HCEC 1CT (cell line): ENCODE results near the gene GPR160.
"Not testable (repeated sequence)": the region's sequence is repeated elsewhere in the genome, so short reads cannot be mapped to it uniquely, and the experiment has no call there.

Experiments used
- DNase-seq: peaks from one replicate; pipeline ENCODE4 v3.0.0-alpha.2; 2017

The GPR160 gene

GRCh38 chr3:170075441-170076091, 37.8 kb downstream of the GPR160 start:
- DNase-seq, result no peak

GRCh38 chr3:170076715-170077238, 39.0 kb downstream of the GPR160 start:
- peak; percentile 74 for DNase-seq

- DNase-seq, result no peak
Observed at GRCh38 chr3:170077361-170077760, 39.6 kb downstream of the GPR160 start.

- DNase-seq, result no peak
Observed at GRCh38 chr3:170078620-170079281, 41.0 kb downstream of the GPR160 start.

GRCh38 chr3:170079536-170080165, 41.9 kb downstream of the GPR160 start:
- DNase-seq, result no peak

- DNase-seq, result no peak
Observed at GRCh38 chr3:170080605-170081004, 42.8 kb downstream of the GPR160 start.

- DNase-seq, result peak; percentile 3
Observed at GRCh38 chr3:170081079-170081741, 43.4 kb downstream of the GPR160 start.

GRCh38 chr3:170083343-170083742, 45.5 kb downstream of the GPR160 start:
- DNase-seq, result no peak

GRCh38 chr3:170085396-170085795, 47.6 kb downstream of the GPR160 start:
- DNase-seq, result no peak

GRCh38 chr3:170089862-170090600, 52.2 kb downstream of the GPR160 start:
- no peak for DNase-seq

- no peak for DNase-seq
Observed at GRCh38 chr3:170090601-170090981, 52.8 kb downstream of the GPR160 start.

GRCh38 chr3:170092907-170093306, 55.1 kb downstream of the GPR160 start:
- DNase-seq, result no peak

- DNase-seq, result no peak
Observed at GRCh38 chr3:170095771-170096170, 58.0 kb downstream of the GPR160 start.

GRCh38 chr3:170096342-170096741, 58.5 kb downstream of the GPR160 start:
- no peak for DNase-seq

- DNase-seq, result no peak
Observed at GRCh38 chr3:170098753-170099152, 61.0 kb downstream of the GPR160 start.

- no peak for DNase-seq
Observed at GRCh38 chr3:170100944-170101343, 63.1 kb downstream of the GPR160 start.

GRCh38 chr3:170102431-170102830, 64.6 kb downstream of the GPR160 start:
- no peak for DNase-seq

- DNase-seq, result no peak
Observed at GRCh38 chr3:170107941-170108340, 70.1 kb downstream of the GPR160 start.

GRCh38 chr3:170108955-170109354, 71.2 kb downstream of the GPR160 start:
- DNase-seq, result no peak

- DNase-seq, result no peak
Observed at GRCh38 chr3:170109579-170110293, 71.9 kb downstream of the GPR160 start.

GRCh38 chr3:170111147-170111771, 73.5 kb downstream of the GPR160 start:
- DNase-seq, result no peak

GRCh38 chr3:170114165-170114564, 76.4 kb downstream of the GPR160 start:
- not testable (repeated sequence) for DNase-seq
